Sciatic nerve (tissue), 2 donors: Measurements from ENCODE around the gene PKP3. TPM values are rescaled to one million over a fixed set of nuclear protein-coding genes. Genes with fewer than 3 reads are reported as not detected.
"Not testable (repeated sequence)": the region's sequence is repeated elsewhere in the genome, so short reads cannot be mapped to it uniquely, and the experiment has no call there.

Experiments
- ATAC-seq: fragments of 200-7000 bp; cut with Tn5 transposase; one replicate; pipeline ENCODE4 v1.9.1; 2020; ENCODE audit warnings: mild to moderate bottlenecking, moderate library complexity
- DNase-seq: peaks from one replicate; pipeline ENCODE4 v3.0.0-alpha.2; 2020; ENCODE audit warnings: low spot score
- intact Hi-C: fragments of 100-400 bp; cut with DNase I; formaldehyde crosslinking; loops from one replicate; pipeline ENCODE4 v1.14.2; 2022
- total RNA-seq: library from RNA; stranded (reverse); fragmentation: NEBNext Ultra II Directional; extraction: Animal tissue kit (Norgen Biotek cat#: 25700); gene quantifications from one replicate; pipeline ENCODE4 v1.2.1, GENCODE V29; 2021
- donor health status: DM: no; HTN: no; CAD: no.
- donor health status: DM: no; HTN: no; CAD: no.

PKP3 gene, protein sequence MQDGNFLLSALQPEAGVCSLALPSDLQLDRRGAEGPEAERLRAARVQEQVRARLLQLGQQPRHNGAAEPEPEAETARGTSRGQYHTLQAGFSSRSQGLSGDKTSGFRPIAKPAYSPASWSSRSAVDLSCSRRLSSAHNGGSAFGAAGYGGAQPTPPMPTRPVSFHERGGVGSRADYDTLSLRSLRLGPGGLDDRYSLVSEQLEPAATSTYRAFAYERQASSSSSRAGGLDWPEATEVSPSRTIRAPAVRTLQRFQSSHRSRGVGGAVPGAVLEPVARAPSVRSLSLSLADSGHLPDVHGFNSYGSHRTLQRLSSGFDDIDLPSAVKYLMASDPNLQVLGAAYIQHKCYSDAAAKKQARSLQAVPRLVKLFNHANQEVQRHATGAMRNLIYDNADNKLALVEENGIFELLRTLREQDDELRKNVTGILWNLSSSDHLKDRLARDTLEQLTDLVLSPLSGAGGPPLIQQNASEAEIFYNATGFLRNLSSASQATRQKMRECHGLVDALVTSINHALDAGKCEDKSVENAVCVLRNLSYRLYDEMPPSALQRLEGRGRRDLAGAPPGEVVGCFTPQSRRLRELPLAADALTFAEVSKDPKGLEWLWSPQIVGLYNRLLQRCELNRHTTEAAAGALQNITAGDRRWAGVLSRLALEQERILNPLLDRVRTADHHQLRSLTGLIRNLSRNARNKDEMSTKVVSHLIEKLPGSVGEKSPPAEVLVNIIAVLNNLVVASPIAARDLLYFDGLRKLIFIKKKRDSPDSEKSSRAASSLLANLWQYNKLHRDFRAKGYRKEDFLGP
- 0.49 TPM for total RNA-seq

DNA sequence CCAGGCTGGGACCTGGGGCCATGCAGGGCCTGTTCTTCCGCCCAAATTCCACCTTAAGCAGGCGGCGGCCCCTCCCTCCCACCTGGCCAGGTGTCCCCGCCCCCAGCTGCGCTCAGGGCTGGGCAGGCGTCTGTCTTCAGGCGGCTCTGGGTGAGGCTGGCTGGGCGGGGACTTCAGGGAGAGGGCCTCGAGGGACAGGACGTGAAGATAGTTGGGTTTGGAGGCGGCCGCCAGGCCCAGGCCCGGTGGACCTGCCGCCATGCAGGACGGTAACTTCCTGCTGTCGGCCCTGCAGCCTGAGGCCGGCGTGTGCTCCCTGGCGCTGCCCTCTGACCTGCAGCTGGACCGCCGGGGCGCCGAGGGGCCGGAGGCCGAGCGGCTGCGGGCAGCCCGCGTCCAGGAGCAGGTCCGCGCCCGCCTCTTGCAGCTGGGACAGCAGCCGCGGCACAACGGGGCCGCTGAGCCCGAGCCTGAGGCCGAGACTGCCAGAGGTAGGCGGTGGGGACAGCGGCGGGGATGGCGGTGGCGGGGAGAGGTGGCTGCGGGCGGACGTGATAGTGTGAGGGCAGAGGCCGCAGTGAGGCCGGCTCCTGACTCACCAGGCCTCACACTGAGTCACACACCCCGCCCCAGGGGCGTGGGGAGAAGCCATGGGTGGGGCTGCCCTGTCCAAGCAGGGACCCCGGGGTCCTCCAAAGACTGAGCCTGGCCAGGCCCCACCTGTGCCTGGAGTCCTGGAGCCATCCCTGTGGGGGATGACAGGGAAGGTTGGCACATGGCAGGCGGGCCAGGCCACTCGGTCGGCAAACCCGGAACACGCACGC is at the start of gene PKP3:
PKP3 (plus strand) TSS at position 176 of the 824 bp plus-strand sequence; CDS start at position 260, 84 bp downstream.
- intact Hi-C loops = no loop called here

DNA sequence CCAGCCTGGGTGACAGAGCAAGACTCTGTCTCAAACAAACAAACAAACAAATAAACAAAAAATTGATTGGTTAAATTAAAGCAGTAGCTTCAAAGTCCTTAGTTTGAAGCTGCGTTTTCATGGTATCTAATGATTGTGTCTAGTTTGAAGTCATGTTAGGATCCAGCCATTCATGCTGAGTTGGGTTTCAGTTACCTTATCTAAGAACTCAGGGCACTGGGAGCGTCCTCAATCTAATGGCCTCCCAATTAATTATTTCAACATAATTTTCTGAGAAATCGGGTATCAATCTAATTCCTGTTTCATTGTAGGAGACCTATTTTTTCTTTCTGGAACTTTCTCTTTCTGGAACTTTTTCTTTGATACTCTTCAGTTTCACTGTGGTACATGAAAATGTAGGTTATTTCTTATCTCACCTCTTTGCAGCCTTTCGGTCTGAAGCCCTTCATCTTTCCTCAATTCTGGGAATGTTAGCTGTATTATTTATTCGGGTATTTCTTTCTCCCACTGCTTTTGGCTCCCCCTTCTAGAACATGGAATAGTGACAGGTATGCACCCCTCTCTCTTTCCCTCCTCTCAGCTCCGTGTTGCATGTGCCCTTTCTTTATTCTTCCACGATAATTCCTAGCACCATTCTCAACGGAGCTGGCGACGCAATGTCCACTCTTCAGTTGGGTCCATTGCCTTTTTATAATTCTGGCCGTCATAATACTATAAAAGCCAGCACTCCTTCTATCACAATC is 49.0 kb upstream of the PKP3 start:
- ATAC-seq (no peak), DNase-seq (peak; percentile 2)
- intact Hi-C loops = no loop called here

More for the DNA sequence above, at the start of gene PKP3:
- ATAC-seq = peak; percentile 68
- DNase-seq = no peak

DNA sequence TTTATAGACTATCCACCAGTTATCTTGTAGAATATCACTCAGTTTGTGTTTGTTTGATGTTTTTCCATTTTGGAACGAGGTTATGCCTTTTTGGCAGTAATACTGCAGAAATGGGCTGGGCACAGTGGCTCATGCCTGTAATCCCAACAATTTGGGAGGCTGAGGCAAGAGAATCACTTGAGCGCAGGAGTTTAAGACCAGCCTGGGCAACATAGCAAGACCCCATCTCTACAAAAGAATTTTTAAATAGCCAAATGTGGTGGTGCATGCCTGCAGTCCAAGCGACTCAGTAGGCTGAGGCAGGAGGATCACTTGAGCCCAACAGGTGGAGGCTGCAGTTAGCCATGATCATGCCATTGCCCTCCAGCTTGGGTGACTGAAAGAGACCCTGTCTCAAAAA is 47.5 kb upstream of the PKP3 start:
- no peak for ATAC-seq
- intact Hi-C loops = no loop called here
- peak; percentile 17 for DNase-seq

DNA sequence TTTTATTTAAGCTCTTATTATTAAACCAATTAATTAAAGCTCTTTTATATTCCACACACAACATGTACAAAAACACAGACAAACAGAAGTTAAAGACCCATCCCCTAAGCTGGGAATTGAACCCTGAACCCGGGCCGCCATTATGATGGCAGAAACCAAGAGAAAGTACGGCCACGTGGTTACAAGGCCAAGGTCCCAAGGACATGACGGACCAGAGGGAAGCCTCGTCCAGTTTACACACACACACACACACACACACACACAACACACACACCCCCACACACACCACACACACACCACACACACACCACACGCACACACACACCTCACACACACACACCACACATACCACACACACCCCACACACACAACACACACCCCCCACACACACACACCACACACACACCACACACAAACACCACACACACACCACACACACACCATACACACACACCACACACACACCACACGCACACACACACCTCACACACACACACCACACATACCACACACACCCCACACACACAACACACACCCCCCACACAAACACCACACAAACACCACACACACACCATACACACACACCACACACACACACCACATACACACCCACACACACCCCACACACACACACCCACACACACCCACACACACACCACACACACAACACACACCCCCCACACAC is 44.6 kb upstream of the PKP3 start:
- ATAC-seq = not testable (repeated sequence)

DNA sequence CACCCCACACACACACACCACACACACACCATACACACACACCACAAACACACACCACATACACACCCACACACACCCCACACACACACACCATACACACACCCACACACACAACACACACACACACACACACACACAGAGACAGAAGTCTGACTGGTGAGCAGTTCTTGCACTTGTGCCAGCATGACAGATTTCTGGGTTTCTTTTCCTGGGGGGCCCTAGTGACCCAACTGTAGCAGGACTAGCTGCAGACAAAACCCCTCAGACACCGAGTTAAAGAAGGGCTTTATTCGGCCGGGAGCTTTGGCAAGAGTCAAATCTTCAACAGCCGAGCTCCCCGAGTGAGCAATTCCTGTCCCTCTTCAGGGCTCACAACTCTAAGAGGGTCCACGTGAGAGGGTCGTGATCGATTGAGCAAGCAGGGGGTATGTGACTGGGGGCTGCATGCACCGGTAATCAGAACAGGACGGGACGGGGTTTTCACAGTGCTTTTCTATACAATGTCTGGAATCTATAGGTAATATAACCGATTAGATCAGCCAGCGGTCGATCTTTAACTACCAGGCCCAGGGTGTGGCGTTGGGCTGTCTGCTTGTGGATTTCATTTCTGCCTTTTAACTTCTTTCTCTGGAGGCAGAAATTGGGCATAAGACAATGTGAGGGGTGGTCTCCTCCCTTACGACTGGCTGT is 43.8 kb upstream of the PKP3 start:
- peak; percentile 56 for DNase-seq
- ATAC-seq, intact Hi-C loops: not testable (repeated sequence)

More for the DNA sequence above, 44.6 kb upstream of the PKP3 start:
- intact Hi-C loops = not testable (repeated sequence)
- DNase-seq = peak; percentile 41

DNA sequence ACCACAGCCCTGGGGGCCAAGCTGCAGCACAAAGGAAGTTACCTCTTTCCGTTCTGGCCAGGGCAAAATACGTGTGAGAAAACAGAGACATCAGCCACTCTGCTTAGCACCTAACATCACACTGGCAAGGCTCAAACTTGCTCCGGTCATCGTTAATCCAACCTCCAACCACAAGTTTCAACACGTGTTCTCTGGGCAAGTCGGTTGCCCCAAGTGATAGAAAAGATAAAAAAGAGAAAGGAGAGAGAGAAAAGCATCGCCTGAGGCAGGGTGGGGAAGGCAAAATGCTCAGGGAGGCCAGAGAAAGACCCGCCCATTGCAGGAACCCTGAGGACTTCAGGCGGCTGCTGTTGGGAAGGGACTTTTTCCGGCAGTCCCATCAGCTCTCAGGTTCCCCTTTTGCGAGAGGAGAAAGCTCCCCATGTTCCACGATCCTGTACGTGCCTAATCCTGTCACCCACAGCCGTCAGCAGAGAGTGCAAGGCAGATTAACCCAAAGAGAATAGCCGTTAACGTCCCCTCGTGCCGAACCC is 43.2 kb upstream of the PKP3 start:
- intact Hi-C loops = no loop called here
- peak; percentile 58 for DNase-seq
- no peak for ATAC-seq

DNA sequence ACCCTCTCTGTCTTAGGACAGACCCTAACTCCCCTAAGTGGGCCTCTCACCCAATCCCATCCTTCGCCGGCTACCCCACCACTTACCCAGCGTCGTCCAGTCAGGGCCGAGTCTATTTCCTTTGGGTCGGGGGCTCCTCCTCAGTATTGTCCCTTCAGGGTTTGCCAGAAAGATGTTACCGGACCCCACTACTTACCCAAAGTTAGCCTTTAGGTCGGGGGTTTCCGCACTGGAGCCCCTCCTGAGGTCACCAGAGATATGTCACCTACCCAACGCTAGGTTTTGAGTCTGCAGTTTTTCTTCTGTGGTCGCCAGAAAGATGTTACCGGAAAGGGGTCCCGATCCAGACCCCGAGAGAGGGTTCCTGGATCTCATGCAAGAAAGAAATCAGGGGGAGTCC is 42.6 kb upstream of the PKP3 start:
- intact Hi-C loops = no loop called here
- DNase-seq (peak; percentile 56), ATAC-seq (no peak)

DNA sequence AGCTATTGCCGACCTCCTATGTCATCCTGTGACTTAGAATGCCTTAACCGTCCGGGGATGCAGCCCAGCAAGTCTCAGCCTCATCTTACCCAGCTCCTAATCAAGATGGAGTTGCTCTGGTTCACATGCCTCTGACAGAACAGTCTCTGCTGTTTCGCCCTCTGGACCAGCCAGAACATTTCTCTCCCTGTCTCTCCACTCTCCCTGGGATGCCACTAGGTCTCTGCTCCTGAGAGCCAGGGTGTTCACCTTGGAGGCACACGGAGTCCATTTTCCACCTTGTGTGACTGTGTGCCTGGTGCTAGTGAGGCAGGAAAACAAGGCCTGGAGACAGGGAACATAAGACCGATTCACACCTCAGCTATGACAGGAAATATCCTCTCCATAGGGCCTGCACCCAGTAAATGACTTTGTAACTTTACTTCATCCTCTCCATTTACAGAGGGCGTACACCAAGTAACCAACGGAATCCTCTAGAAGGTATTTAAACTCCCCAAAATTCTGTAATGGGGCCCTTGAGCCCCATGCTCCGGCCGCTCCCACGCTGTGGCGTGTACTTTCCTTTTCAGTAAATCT is 41.5 kb upstream of the PKP3 start:
- intact Hi-C loops = no loop called here
- DNase-seq (peak; percentile 46), ATAC-seq (no peak)

DNA sequence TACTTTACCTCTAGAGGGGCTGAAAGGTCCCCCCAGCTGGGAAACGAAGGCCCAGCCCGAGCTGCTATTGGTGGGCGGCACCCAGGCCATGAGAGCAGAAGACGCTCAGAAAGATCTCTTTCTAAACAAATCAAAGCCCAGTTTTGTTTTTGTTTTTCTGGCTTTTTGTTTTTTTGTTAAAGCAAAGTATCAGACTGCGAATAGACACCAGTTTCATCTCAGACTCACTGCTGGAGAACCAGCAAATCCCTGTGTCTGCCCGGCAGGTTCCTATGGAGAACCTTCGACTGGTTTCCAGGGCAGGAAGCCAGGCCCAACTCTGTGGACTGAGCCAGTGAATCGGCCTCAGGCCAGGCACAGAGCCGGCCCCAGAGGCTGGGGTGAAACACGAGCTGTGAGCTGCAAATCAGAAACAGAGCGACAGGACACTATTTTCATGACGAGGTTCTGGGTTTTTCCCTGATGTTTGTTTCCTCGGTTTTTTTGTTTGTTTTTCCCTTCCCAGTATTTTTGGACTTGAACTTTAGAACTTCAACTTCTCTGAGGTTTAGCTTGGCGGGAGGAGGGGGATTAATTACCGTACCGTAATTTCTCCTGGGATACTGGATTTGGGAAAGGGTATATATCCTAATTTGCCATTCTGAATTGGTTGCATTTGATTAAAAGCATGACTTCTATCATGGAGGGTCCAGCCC is 40.7 kb upstream of the PKP3 start:
- intact Hi-C loops = no loop called here
- peak; percentile 93 for DNase-seq
- peak; percentile 78 for ATAC-seq

DNA sequence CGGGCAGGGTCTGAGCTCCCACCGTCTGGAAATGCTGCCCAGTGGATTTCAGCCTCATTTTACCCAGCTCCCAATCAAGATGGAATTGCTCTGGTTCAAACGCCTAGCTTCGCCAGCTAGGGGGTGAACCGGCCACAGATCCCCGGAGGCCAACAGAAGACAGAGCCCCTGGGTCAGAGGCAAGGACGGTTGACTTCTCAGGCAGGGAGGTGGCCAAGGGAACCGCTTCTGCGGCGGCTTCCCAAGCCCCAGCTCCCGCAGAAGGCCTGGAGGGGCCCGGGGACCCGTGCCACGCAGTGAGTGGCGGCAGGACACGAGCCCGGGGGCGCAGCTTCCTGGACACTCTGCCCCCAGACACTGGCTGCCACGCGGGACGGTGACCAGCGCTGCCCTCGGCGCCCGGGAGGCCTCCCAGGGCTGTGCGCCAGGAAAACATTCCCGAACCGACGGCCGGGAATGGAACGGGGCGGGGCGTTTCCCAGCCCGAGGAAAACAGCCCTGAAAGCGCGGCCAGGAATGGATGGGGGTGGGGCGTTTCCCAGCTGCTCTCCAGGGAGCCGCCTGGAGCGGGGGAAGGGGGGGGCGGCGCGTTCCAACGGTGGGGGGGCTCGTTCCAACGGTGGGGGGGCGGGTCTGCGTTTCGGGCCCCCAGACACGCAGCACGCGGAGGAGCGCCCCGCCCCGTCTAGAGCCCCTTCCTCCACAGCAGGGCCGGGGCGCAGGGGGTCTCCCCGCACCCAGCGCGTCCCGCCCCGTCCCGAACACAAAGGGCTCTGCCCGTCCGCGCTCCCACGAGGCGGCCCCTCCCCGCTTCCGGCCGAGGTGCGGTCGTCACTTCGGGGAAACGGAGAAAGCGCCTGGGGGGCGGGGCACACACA is 38.2 kb upstream of the PKP3 start:
- intact Hi-C loops = no loop called here
- ATAC-seq = peak; percentile 91
- peak; percentile 98 for DNase-seq

DNA sequence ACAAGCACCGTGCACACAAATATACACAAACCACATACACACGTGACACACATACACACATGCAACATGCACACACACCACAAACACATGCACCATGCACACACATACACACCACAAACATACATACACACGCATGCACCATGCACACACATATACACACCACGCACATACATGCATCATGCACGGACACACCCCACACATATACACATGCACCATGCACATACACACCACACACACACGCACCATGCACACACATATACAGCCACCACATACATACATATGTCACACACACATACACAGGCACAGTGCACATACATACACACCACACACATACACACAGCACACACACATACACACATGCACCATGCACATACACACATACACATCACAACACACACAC is 37.4 kb upstream of the PKP3 start:
- DNase-seq (peak; percentile 32), ATAC-seq (no peak)
- intact Hi-C loops = no loop called here

DNA sequence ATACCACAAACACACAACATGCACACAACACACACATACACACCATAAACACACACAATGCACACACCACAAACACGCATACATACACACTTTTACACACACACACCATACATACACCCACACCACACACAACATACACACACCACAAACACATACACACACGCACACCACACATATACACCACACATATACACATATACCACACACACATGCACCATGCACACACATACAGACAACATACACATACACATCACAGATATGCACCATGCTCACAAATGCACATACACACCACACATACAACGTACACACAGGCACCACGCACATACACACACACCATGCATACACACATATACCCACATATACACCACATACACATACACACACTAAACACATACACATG is 36.4 kb upstream of the PKP3 start:
- DNase-seq (peak; percentile 1), ATAC-seq (no peak)
- intact Hi-C loops = no loop called here

DNA sequence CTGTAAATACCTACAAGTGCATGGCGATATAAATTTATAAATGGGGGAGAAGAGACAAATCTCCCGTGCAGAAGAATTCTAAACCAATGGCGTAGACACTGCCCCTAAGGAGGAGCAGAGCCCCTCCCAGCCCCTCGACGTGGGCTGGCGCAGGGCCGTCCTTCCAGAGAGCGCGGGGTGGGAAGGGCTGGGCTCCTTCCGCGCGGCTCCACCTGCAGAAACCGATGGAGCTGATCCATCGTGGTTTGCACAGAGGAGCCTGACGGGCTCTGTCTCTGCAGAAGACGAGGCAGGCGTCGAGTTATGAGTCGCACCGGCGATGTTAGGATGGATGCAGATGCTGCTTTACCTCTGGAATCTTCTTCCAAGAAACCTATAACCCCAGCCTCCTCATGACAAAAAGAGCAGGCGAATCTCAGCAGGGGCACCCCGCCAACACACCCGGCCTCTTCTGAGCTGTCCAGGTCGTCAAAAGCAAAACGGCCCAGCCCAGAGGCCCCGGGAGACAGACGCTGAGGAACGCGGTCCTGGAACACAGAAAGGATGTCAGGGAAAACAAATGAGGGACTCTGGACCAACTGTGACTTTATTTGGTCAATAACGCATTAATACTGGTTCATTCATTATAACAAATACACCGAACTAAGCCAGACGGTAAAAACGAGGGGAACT is 35.7 kb upstream of the PKP3 start:
- ATAC-seq (no peak), DNase-seq (peak; percentile 55)

DNA sequence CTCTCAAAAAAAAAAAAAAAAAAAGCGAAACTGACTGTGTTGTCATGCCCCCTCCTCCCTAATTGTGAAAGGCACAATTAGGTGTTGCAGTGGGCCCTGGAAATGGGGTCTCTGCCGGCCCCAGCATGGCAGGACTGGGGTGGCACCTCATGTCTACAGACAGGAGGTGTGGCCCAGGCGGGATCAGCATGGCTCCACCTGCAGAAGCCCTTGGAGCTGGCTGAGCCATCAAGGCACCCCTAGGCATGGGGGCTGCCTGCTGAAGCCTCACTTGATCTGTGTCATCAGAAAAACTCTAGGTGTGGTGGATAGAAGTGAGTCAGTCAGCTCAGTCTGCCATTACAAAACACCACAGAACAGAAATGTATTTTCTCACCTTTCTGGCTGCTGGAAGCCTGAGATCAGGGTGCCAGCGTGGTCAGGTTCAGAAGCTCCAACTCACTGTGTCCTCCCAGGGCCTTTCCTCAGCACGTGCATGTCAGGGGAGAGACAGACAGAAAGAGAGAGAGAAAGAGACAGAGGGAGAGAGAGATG is 34.8 kb upstream of the PKP3 start:
- DNase-seq (peak; percentile 51), ATAC-seq (no peak)
- intact Hi-C loops = no loop called here

More for the DNA sequence above, 35.7 kb upstream of the PKP3 start:
- intact Hi-C loops = no loop called here
